ENCODE results near the gene ARL10. TPM values are rescaled to one million over a fixed set of nuclear protein-coding genes. Genes with fewer than 3 reads are reported as not detected.

The ARL10 gene
- total RNA-seq, 2 donors from 2014 or later: 4.0 to 5.8 TPM

DNA sequence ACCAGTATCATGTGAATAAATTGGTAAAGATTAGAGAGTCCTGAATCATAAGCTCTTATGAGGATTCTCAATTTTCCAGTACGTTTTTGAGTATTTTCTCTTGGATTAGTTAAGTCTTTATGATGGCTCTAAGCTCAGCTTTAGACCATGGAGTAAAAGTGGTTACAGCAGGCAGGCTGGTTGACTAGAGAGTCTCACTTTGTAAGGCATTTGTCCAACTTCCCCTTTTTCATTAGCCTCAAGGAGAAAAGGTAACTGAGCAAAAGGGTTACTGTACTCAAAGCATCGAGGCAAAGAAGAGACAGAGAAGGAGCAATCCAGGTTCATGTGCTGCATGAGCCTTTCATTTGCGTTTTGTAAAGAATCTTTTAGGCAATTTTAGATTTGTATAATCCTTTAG, 14.6 kb downstream of the ARL10 start:
- no peaks in the 10 kb centered on the region for H3K9me3 ChIP-seq
- TF ChIP-seq, protein P1, sequence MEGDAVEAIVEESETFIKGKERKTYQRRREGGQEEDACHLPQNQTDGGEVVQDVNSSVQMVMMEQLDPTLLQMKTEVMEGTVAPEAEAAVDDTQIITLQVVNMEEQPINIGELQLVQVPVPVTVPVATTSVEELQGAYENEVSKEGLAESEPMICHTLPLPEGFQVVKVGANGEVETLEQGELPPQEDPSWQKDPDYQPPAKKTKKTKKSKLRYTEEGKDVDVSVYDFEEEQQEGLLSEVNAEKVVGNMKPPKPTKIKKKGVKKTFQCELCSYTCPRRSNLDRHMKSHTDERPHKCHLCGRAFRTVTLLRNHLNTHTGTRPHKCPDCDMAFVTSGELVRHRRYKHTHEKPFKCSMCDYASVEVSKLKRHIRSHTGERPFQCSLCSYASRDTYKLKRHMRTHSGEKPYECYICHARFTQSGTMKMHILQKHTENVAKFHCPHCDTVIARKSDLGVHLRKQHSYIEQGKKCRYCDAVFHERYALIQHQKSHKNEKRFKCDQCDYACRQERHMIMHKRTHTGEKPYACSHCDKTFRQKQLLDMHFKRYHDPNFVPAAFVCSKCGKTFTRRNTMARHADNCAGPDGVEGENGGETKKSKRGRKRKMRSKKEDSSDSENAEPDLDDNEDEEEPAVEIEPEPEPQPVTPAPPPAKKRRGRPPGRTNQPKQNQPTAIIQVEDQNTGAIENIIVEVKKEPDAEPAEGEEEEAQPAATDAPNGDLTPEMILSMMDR (IDR thresholded peaks at IDR 0.05): no peak
- H3K27ac ChIP-seq: no peak overlapping the region
- H3K36me3 ChIP-seq: peaks cover 21% of the 10 kb centered on the region
- peaks cover 0 to 10% of the 10 kb centered on the region in 2 donors for H3K4me1 ChIP-seq
- DNase-seq (ENCODE audit: low spot score): no peak
- no peaks in the 10 kb centered on the region for H3K27me3 ChIP-seq
- H3K4me3 ChIP-seq: no peak overlapping the region

DNA sequence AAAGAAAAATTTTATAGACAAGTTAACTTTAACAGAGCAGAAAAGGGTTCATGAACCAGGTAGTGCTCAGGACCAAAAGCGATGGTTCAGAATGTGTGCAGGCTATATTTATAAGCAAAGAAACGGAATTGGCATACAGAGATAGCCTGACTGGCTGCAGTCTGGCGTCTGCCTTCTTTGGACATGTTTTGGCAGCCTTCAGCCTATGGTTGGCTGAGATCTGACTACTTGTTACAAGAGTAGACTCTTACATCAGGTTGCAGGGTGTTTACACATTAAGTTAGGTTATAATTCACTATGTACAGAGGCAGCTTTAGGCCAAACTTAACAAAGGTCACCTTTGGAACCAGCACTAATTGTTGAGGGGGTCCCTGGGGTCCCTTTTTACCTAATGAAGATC, 16.1 kb downstream of the ARL10 start:
- Histone ChIP-seq H3K9me3 (no peaks in the 10 kb centered on the region), H3K27ac (peak overlapping the region; percentile 79 to 90), H3K27me3 (no peaks in the 10 kb centered on the region), H3K4me1 (peaks cover 0 to 14% of the 10 kb centered on the region in 2 donors), H3K4me3 (no peak overlapping the region), H3K36me3 (peaks cover 30% of the 10 kb centered on the region)
- DNase-seq (ENCODE audit: low spot score): no peak
- TF ChIP-seq, protein P1 (IDR thresholded peaks at IDR 0.05): no peak

DNA sequence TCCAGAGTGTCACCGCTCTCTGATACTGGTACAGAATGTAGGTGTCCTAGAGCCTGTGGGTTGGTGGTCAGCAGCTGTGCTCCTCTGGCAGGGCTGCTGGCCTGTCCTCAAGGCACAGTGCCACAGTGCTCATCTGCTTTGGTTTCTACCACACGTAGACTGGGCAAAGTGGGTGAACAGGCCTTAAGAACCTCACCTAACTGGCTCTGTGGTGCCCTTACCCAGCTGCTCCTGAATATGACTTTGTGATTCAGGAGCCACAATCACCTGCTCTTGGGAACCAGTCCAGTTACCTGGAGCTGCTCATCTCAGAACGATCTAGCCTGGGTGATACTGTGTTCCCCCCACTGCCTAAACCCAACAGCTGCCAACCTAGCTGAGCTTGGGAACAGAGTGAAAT, 16.7 kb downstream of the ARL10 start:
- TF ChIP-seq, protein P1 (IDR thresholded peaks at IDR 0.05): no peak
- Histone ChIP-seq H3K4me1 (peaks cover 0 to 20% of the 10 kb centered on the region in 2 donors), H3K36me3 (peaks cover 30% of the 10 kb centered on the region), H3K27me3 (no peaks in the 10 kb centered on the region), H3K4me3 (no peak overlapping the region), H3K27ac (peak overlapping the region; percentile 79 to 90), H3K9me3 (no peaks in the 10 kb centered on the region)
- DNase-seq (ENCODE audit: low spot score): no peak

DNA sequence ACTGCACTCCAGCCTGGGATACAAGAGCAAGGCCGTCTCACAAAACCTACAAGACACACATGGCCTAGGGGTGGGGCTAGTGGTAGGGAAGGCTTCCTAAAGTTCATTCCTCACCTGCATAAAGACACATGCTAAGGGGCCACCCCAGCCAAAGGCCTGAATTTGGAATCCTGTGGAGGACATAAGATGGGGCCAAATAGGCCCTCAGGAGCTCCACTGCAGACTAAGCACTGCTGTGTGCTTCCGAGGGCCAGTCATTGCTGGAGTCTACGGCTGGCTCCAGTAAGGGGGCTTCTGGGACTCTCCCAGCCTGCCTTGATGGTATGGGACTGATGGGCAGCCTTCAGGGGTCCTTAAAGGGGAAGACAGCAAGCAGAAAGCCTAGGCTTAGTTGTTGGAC, 17.4 kb downstream of the ARL10 start:
- H3K9me3 ChIP-seq: no peaks in the 10 kb centered on the region
- H3K4me1 ChIP-seq: peaks cover 0 to 27% of the 10 kb centered on the region in 2 donors
- H3K36me3 ChIP-seq: peaks cover 30% of the 10 kb centered on the region
- DNase-seq (ENCODE audit: low spot score): no peak
- H3K4me3 ChIP-seq: no peak overlapping the region
- H3K27me3 ChIP-seq: no peaks in the 10 kb centered on the region
- H3K27ac ChIP-seq: peak overlapping the region; percentile 79 to 90
- TF ChIP-seq, protein P1 (IDR thresholded peaks at IDR 0.05): no peak

DNA sequence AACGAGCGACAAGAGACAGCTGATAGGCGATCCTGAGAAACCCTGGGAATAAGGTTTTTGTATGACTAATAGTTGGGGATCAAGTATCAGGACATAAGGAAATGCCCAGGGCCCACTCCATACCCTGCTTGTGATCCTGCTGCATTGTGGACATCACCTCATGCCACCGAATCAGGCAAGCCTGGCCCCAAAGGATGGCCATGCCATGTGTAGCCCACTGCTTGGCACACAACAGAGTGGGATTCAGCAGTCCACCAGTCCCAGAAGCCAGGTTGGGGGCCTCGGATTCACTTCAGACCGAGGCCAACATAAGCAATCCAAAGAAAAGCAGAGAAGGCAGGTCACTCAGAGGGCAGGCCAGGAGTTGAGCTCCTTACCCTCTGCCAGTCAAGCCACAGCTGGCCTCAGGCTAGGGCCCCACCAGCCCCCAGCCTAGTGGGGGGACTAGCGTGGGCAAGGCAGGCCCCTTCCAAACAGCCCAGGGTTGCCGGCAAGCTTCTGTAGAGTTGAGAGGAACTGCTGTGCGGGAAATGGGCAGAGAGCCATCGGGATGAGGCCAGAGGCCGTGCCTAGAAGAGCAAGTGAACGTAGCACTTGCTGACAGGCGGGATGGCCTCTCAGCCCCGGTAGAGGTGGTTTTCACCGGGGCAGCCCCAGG, 18.1 kb downstream of the ARL10 start:
- DNase-seq (ENCODE audit: low spot score): no peak
- TF ChIP-seq, protein P1 (IDR thresholded peaks at IDR 0.05): no peak
- Histone ChIP-seq H3K27me3 (no peaks in the 10 kb centered on the region), H3K4me3 (no peak overlapping the region), H3K27ac (peak overlapping the region; percentile 79 to 90), H3K4me1 (peaks cover 0 to 33% of the 10 kb centered on the region in 2 donors), H3K36me3 (peaks cover 30% of the 10 kb centered on the region), H3K9me3 (no peaks in the 10 kb centered on the region)

DNA sequence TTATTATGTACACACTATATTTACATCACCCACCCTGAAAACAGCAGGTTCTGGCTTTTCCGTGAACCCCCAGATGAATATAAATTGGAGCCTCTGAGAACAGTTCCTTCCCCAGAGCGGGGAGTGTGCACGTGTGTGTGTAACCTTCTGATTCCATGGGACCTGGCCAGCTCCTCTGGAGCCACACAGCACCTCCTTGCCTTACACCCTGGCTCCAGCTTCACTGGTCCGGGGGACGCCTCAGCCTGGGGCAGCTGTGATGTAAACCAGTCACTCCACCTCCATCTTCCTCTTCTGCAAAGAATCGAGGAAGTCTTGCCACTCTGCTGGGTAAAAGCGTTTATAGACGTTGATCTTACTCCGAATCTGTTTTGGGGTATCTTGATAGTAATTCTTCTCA, 18.7 kb downstream of the ARL10 start:
- Histone ChIP-seq H3K27ac (no peak overlapping the region), H3K9me3 (no peaks in the 10 kb centered on the region), H3K27me3 (no peaks in the 10 kb centered on the region), H3K36me3 (peaks cover 30% of the 10 kb centered on the region), H3K4me3 (no peak overlapping the region), H3K4me1 (peaks cover 0 to 33% of the 10 kb centered on the region in 2 donors)
- no peak for DNase-seq (ENCODE audit: low spot score)
- TF ChIP-seq, protein P1 (IDR thresholded peaks at IDR 0.05): no peak
